SU-DHL-6 (cell line): Measurements from ENCODE around the gene ABHD15.

ENCODE experiments used
- EZH2phosphoT487 ChIP-seq: fragments of 200-600 bp; sonication (generic), shearing (Covaris generic); conservative IDR thresholded peaks from 2 replicates; pipeline ENCODE4 v1.6.1; 2018; ENCODE audit warnings: mild to moderate bottlenecking, antibody characterized with exemption, low read length, moderate library complexity, mixed read lengths
- TF ChIP-seq, protein P1 (sequence below): fragments of 200-600 bp; sonication (generic); IDR thresholded peaks from one replicate; pipeline ENCODE4 v1.5.1; 2017; ENCODE audit warnings: antibody characterized with exemption, mild to moderate bottlenecking, low read length, moderate library complexity; ENCODE audit not compliant: insufficient read depth, poor library complexity, severe bottlenecking

DNA sequence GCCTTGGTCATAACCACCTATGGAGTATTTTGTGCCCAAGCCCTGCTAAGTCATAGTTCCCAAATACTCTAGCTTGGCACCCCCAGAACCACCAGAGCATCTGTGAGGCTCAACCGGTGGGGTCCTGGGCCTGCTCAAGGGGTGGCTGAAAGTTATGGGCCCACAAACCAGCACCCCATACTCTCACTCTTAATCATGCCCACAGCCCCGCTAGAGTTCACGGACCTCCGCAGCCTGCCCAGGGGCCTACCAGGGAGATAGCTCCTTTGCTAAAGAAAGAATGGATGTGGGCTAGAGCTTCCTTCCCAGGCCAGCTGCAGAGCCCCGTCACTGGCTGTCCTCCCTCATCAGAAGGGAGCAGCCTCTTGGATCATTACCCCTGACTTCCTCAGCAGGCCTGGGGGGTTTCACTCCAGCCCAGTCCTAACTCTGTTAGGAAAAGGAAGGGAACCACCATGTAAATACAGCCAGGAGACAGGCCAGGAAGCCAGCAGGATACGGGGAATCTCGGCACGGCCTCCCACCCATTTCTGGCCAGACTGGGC, 21.3 kb upstream of the ABHD15 start:
- TF ChIP-seq, protein P1, sequence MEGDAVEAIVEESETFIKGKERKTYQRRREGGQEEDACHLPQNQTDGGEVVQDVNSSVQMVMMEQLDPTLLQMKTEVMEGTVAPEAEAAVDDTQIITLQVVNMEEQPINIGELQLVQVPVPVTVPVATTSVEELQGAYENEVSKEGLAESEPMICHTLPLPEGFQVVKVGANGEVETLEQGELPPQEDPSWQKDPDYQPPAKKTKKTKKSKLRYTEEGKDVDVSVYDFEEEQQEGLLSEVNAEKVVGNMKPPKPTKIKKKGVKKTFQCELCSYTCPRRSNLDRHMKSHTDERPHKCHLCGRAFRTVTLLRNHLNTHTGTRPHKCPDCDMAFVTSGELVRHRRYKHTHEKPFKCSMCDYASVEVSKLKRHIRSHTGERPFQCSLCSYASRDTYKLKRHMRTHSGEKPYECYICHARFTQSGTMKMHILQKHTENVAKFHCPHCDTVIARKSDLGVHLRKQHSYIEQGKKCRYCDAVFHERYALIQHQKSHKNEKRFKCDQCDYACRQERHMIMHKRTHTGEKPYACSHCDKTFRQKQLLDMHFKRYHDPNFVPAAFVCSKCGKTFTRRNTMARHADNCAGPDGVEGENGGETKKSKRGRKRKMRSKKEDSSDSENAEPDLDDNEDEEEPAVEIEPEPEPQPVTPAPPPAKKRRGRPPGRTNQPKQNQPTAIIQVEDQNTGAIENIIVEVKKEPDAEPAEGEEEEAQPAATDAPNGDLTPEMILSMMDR, result no peak
- no peak for TF ChIP-seq EZH2phosphoT487
